MCF 10A (cell line): ENCODE results near the gene KRTAP10-7. TPM values are rescaled to one million over a fixed set of nuclear protein-coding genes. Genes with fewer than 3 reads are reported as not detected.
"Not testable (repeated sequence)": the region's sequence is repeated elsewhere in the genome, so short reads cannot be mapped to it uniquely, and the experiment has no call there.

ENCODE experiments used
- BruUV-seq: library from RNA; stranded (reverse); fragments of 400-500 nt; replicated peaks from 2 replicates; lab custom pipeline; 2021; lab: Mats Ljungman, UMichigan
- CTCF ChIA-PET: fragments of 300-600 bp; sonication (Branson Sonifier 250); formaldehyde crosslinking; extraction: SDS; loops from one replicate; lab custom pipeline; 2021; ENCODE audit warnings: antibody characterized with exemption, inconsistent platforms; lab: Yijun Ruan, JAX
- POLR2A ChIA-PET: fragments of 300-600, 350-650 bp; sonication (Branson Sonifier 250); formaldehyde crosslinking; extraction: SDS; loops from one replicate; lab custom pipeline; 2020; ENCODE audit warnings: antibody characterized with exemption, inconsistent platforms; lab: Yijun Ruan, JAX
- DNase-seq: peaks from one replicate; pipeline ENCODE4 v3.0.0-alpha.2; 2018; ENCODE audit not compliant: unreplicated experiment
- H3K27ac Mint-ChIP-seq: one replicate; pipeline ENCODE4 v1.8.0; 2022; ENCODE audit warnings: mild to moderate bottlenecking, low read depth, mixed read lengths; ENCODE audit not compliant: unreplicated experiment
- H3K27me3 Mint-ChIP-seq: one replicate; pipeline ENCODE4 v1.8.0; 2022; ENCODE audit warnings: mixed read lengths; ENCODE audit not compliant: insufficient read depth, unreplicated experiment
- H3K36me3 Mint-ChIP-seq: one replicate; pipeline ENCODE4 v1.8.0; 2022; ENCODE audit warnings: mild to moderate bottlenecking, moderate library complexity, mixed read lengths; ENCODE audit not compliant: insufficient read depth, unreplicated experiment
- H3K4me1 Mint-ChIP-seq: one replicate; pipeline ENCODE4 v1.8.0; 2022; ENCODE audit warnings: mixed read lengths; ENCODE audit not compliant: insufficient read depth, unreplicated experiment
- H3K4me3 Mint-ChIP-seq: one replicate; pipeline ENCODE4 v1.8.0; 2022; ENCODE audit warnings: mild to moderate bottlenecking, moderate library complexity, mixed read lengths; ENCODE audit not compliant: unreplicated experiment
- H3K9me3 Mint-ChIP-seq: one replicate; pipeline ENCODE4 v1.8.0; 2022; ENCODE audit warnings: mixed read lengths; ENCODE audit not compliant: unreplicated experiment
- intact Hi-C: fragments of 100-400 bp; cut with micrococcal nuclease; formaldehyde crosslinking; loops from 2 replicates; pipeline ENCODE4 v1.14.1; 2022
- total RNA-seq: library from RNA; stranded (reverse); gene quantifications from 2 replicates; pipeline ENCODE4 v1.2.3, GENCODE V29; 2022
- TF ChIP-seq, protein P1 (sequence below): fragments of 200-600 bp; IDR thresholded peaks from one replicate; pipeline ENCODE4 v1.8.0; 2022; ENCODE audit warnings: antibody characterized with exemption, mild to moderate bottlenecking; ENCODE audit not compliant: unreplicated experiment

KRTAP10-7 gene
- total RNA-seq, 1 experiment from 2014 or later = not detected

- POLR2A ChIA-PET = no interaction called here
- intact Hi-C loops = no loop called here
- peaks cover 36% of the 10 kb centered on the region for H3K27me3 Mint-ChIP-seq
- peaks cover 37% of the 10 kb centered on the region for H3K9me3 Mint-ChIP-seq
- no peak overlapping the region for H3K27ac Mint-ChIP-seq
- H3K4me3 Mint-ChIP-seq = no peak overlapping the region
- no peaks in the 10 kb centered on the region for H3K36me3 Mint-ChIP-seq
- TF ChIP-seq, protein P1, sequence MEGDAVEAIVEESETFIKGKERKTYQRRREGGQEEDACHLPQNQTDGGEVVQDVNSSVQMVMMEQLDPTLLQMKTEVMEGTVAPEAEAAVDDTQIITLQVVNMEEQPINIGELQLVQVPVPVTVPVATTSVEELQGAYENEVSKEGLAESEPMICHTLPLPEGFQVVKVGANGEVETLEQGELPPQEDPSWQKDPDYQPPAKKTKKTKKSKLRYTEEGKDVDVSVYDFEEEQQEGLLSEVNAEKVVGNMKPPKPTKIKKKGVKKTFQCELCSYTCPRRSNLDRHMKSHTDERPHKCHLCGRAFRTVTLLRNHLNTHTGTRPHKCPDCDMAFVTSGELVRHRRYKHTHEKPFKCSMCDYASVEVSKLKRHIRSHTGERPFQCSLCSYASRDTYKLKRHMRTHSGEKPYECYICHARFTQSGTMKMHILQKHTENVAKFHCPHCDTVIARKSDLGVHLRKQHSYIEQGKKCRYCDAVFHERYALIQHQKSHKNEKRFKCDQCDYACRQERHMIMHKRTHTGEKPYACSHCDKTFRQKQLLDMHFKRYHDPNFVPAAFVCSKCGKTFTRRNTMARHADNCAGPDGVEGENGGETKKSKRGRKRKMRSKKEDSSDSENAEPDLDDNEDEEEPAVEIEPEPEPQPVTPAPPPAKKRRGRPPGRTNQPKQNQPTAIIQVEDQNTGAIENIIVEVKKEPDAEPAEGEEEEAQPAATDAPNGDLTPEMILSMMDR = no peak
- no peaks in the 10 kb centered on the region for H3K4me1 Mint-ChIP-seq
- CTCF ChIA-PET = no interaction called here
- DNase-seq = no peak
- BruUV-seq = no TSS peak
Observed at GRCh38 chr21:44632067-44632466, 31.7 kb downstream of the KRTAP10-7 start.

DNA sequence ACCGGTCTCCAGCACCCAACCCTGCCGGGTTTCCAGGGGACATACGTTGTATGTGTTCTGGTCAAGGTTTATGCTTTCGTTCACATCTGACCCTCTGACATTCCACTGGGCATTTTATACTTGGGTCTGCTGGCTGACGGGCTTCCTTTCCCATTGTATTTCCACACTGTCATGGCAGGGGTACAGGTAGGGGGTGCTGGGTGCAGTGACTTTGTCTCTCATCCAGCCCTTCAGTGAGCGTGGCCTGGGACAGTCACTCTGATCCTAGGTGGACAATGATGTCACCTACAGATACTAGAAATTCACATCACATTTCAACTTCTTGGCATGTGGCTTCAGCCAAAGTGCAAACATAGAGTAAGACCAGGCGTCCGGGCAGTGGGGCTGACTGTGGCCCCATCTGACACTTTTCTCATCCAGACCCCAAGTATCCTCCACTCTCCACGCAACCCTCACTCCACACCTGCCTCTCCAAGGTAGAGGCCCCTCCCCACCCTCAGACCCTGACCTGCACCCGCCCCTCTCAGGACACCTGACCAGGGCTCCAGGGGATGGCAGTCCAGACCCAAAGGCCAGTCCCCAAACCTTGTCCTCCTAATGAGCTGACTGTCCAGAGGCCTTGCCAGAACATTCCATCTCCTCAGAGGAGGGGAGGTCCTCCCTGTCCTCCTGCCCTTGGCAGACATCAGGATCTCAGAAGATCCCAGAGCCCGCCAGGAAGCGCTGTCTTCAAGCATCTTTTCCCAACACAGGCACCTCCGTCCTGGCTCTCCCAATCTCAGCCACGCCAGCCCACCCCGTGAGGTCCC is 36.0 kb downstream of the KRTAP10-7 start:
- H3K4me1 Mint-ChIP-seq = no peaks in the 10 kb centered on the region
- intact Hi-C loops = no loop called here
- CTCF ChIA-PET = no interaction called here
- peaks cover 63% of the 10 kb centered on the region for H3K27me3 Mint-ChIP-seq
- DNase-seq = no peak
- no TSS peak for BruUV-seq
- H3K36me3 Mint-ChIP-seq = no peaks in the 10 kb centered on the region
- no peak overlapping the region for H3K27ac Mint-ChIP-seq
- POLR2A ChIA-PET = no interaction called here
- TF ChIP-seq, protein P1 = no peak
- H3K4me3 Mint-ChIP-seq = no peak overlapping the region
- H3K9me3 Mint-ChIP-seq = peaks cover 33% of the 10 kb centered on the region

- TF ChIP-seq, protein P1 = no peak
- BruUV-seq = no TSS peak
- no peaks in the 10 kb centered on the region for H3K4me1 Mint-ChIP-seq
- peaks cover 28% of the 10 kb centered on the region for H3K9me3 Mint-ChIP-seq
- ChIA-PET POLR2A (no interaction called here), CTCF (no interaction called here)
- H3K36me3 Mint-ChIP-seq = no peaks in the 10 kb centered on the region
- H3K27ac Mint-ChIP-seq = no peak within 1 kb of the TSS
- no peak within 1 kb of the TSS for H3K4me3 Mint-ChIP-seq
- H3K27me3 Mint-ChIP-seq = peaks cover 63% of the 10 kb centered on the region
- no peak for DNase-seq
- intact Hi-C loops = no loop called here
Observed at GRCh38 chr21:44637018-44637850, 36.8 kb downstream of the KRTAP10-7 start, which contains the start of gene KRTAP10-10. KRTAP10-10 (plus strand) TSS chr21:44637356; CDS start chr21:44637418, 62 bp downstream.

DNA sequence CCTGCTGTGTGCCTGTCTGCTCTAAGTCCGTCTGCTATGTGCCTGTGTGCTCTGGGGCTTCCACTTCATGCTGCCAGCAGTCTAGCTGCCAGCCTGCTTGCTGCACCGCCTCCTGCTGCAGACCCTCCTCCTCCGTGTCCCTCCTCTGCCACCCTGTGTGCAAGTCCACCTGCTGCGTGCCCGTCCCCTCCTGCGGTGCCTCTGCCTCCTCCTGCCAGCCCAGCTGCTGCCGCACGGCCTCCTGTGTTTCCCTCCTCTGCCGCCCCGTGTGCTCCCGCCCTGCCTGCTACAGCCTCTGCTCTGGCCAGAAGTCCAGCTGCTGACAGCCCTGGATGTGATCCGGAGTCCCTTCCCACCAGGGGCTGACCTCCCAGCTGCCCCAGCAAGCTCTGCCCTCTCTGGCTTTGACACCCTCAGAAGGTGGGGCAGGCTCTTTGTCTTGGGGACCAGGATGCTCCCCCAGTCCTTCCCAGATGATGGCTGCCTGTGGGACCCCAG is 37.5 kb downstream of the KRTAP10-7 start:
- H3K27ac Mint-ChIP-seq, H3K4me1 Mint-ChIP-seq, BruUV-seq, H3K4me3 Mint-ChIP-seq, CTCF ChIA-PET, H3K36me3 Mint-ChIP-seq, DNase-seq, intact Hi-C loops, POLR2A ChIA-PET: not testable (repeated sequence)
- H3K9me3 Mint-ChIP-seq = peaks cover 31% of the 10 kb centered on the region
- H3K27me3 Mint-ChIP-seq = peaks cover 63% of the 10 kb centered on the region

DNA sequence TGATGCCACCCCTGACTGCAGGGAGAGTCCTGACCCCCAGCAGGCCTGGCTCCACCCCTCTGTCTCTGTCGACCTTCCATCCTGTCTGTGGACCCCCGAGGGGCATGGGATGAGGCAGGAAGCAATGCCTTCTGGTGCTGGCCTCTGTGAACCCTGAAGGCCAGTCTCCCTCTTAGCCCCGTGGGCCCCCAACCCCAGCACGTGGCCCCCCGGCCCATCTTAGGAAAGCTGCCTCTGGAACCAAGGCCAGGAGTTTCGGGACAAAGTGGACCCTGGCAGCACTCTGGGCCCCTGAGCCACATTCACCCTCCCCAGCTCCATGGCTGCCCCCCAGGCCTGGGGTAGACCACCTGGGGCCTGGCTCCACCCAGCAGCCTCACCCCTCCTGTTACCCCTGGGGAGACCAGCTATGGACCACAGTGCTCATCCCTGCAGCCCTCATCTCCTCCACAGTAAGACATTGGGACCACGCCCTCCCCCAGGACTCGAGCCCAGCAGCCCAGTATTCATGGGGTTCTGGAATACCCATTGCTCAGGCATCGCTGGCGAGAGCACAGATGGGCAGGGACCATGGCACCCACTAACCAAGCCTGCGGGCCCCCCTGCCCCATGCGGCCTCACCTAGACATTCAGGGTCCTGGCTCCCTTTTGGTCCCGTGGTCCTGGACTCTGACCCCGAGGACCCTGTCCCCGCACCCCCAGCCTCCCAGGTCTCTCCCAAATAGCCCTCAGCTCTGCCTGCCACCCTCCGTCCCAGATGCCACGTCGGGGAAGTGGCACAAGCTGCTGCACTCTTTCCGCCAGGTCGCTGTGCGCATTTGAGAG is 38.3 kb downstream of the KRTAP10-7 start:
- H3K4me1 Mint-ChIP-seq, H3K27ac Mint-ChIP-seq, intact Hi-C loops, DNase-seq, POLR2A ChIA-PET, CTCF ChIA-PET, H3K4me3 Mint-ChIP-seq, H3K36me3 Mint-ChIP-seq, BruUV-seq: not testable (repeated sequence)
- H3K27me3 Mint-ChIP-seq = peaks cover 57% of the 10 kb centered on the region
- H3K9me3 Mint-ChIP-seq = peaks cover 25% of the 10 kb centered on the region
